Measurements from ENCODE around the gene TGFBI.

Gene TGFBI

GRCh38 chr5:136067422-136067821 lies 38.6 kb downstream of the TGFBI start:
- no peak for DNase-seq

- no peak for DNase-seq
Observed at GRCh38 chr5:136070486-136071285, 41.9 kb downstream of the TGFBI start.

GRCh38 chr5:136073714-136074529 lies 45.1 kb downstream of the TGFBI start:
- no peak for DNase-seq

GRCh38 chr5:136075466-136075891 lies 46.7 kb downstream of the TGFBI start:
- DNase-seq, result no peak

GRCh38 chr5:136076067-136076466 lies 47.3 kb downstream of the TGFBI start:
- no peak for DNase-seq

- DNase-seq, result no peak
Observed at GRCh38 chr5:136076881-136077445, 48.2 kb downstream of the TGFBI start.

GRCh38 chr5:136079195-136079985 lies 50.6 kb downstream of the TGFBI start:
- no peak for DNase-seq

GRCh38 chr5:136080113-136080482 lies 51.3 kb downstream of the TGFBI start:
- no peak for DNase-seq

GRCh38 chr5:136080483-136081216 lies 51.9 kb downstream of the TGFBI start:
- DNase-seq, result peak; percentile 33

GRCh38 chr5:136081217-136081591 lies 52.4 kb downstream of the TGFBI start:
- no peak for DNase-seq

GRCh38 chr5:136082390-136083193 lies 53.8 kb downstream of the TGFBI start:
- DNase-seq, result peak; percentile 12 to 40

GRCh38 chr5:136084698-136085097 lies 55.9 kb downstream of the TGFBI start:
- DNase-seq, result no peak

GRCh38 chr5:136086783-136087566 lies 58.2 kb downstream of the TGFBI start:
- DNase-seq, result no peak

GRCh38 chr5:136087961-136088871 lies 59.4 kb downstream of the TGFBI start:
- no peak for DNase-seq

GRCh38 chr5:136089791-136090190 lies 61.0 kb downstream of the TGFBI start:
- DNase-seq, result no peak

- DNase-seq, result no peak
Observed at GRCh38 chr5:136090319-136090718, 61.5 kb downstream of the TGFBI start.

GRCh38 chr5:136094189-136094912 lies 65.6 kb downstream of the TGFBI start:
- DNase-seq, result no peak

- no peak for DNase-seq
Observed at GRCh38 chr5:136094913-136095641, 66.3 kb downstream of the TGFBI start.

Data from stimulated activated CD4-positive, alpha-beta T cell treated with anti-CD3 and anti-CD28 coated beads, Interleukin-4, amount 100 ng/mL, for 4 hours (primary cell).